LNCaP clone FGC (cell line): ENCODE data around the gene PAPPA.

Experiments used
- DNase-seq: peaks from one replicate; pipeline ENCODE4 v3.0.0-alpha.2; 2011; ENCODE audit warnings: low read depth
- H3K4me3 ChIP-seq: 2 replicates; pipeline ENCODE4 v1.5.1; 2011; ENCODE audit warnings: mild to moderate bottlenecking, low read depth, low read length, control low read depth
- TF ChIP-seq, protein P1 (sequence below): IDR thresholded peaks from 2 replicates; pipeline ENCODE4 v1.5.1; 2012; ENCODE audit warnings: mild to moderate bottlenecking; ENCODE audit not compliant: control insufficient read depth, insufficient read depth; ENCODE audit errors: extremely low read depth

Gene PAPPA

DNA sequence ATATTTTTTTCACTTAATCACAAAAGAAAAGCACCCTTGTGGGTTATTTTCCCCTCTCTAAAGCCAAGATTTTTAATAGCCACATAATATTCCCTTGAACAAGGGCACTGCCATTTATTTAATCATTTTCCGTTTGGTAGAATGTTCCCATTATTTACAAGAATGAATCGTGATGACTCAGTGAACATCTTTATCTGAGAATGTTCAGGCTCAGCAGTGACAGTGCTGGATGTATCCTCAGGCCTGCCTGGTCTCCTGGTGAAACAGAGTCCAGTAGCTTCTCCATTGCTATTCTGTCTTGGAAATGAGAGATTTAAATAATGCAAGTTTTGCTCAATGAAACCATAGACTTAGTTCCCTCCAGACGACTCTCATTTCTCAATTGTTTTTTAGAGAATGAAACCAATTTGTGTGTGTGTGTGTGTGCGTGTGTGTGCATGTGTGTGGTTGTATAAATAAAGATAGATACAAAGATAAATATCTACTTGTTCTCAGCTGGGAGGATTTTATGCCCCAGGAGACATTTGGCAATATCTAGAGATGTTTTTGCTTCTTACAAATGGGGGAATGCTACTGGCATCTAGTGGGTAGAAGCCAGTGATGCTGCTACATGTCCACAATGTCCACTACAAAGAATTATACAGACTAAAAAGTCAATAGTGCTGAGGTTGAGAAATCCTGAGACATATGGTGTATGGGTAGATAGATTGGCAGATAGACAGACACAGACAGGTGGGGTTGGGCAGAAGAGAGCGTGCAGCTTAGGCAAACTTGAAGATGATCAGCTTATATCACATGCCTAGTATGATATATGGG is 55.0 kb downstream of the PAPPA start:
- TF ChIP-seq, protein P1, sequence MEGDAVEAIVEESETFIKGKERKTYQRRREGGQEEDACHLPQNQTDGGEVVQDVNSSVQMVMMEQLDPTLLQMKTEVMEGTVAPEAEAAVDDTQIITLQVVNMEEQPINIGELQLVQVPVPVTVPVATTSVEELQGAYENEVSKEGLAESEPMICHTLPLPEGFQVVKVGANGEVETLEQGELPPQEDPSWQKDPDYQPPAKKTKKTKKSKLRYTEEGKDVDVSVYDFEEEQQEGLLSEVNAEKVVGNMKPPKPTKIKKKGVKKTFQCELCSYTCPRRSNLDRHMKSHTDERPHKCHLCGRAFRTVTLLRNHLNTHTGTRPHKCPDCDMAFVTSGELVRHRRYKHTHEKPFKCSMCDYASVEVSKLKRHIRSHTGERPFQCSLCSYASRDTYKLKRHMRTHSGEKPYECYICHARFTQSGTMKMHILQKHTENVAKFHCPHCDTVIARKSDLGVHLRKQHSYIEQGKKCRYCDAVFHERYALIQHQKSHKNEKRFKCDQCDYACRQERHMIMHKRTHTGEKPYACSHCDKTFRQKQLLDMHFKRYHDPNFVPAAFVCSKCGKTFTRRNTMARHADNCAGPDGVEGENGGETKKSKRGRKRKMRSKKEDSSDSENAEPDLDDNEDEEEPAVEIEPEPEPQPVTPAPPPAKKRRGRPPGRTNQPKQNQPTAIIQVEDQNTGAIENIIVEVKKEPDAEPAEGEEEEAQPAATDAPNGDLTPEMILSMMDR: no peak
- H3K4me3 ChIP-seq: no peak overlapping the region
- no peak for DNase-seq

DNA sequence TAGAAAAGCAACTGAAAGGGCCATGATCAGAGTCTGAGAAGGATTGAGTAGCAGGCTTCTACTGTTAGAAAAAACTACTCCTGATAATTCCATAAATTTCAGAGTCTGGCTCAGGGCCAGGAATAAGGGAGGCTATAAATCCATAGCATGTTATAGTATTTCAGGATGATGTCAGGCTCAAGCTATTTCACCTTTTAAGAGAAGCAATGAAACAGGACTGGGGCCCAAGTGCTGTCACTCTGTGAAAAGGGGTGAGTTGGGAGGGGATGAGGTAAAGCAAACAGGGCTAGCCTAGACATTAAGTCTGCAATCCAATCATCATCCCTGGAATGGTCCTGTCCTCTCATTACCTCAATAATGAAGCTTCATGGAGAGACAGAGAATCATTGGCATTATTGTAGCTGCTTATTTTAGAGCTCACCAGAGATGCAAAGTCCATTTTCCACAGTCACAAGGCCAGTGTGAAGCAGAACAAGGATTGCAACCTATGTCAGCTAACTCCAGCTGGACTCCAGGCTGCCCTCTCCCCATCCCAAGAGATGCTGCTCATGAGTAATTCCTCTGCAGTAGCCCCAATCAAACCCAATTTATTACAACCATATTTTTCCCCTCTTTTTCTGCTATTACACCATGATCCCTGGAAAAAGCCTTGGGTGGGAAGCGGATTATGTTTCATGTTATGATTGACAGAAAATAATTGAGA is 56.0 kb downstream of the PAPPA start:
- no peak overlapping the region for H3K4me3 ChIP-seq
- TF ChIP-seq, protein P1: no peak
- no peak for DNase-seq

GRCh38 chr9:116212986-116213692 is 59.5 kb downstream of the PAPPA start:
- TF ChIP-seq, protein P1: no peak
- DNase-seq: no peak
- no peak overlapping the region for H3K4me3 ChIP-seq

DNA sequence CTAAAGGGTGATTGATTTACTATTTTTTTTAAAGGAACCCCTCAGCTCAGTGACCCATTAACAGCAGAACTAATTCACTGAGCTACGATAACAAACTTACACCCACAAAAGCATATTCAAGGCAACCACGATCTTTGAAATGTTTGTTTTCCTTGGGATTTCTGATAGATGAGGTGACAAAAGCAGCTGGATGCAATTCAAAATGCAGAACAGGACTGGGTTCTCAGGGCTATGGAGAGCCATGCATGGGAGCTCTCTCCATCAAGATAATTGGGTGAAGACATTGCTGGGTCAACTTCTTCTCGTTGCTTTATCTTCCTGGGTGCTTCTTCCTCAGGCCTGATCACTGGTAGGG is 60.1 kb downstream of the PAPPA start:
- DNase-seq: no peak
- H3K4me3 ChIP-seq: no peak overlapping the region
- TF ChIP-seq, protein P1: no peak

- no peak overlapping the region for H3K4me3 ChIP-seq
- TF ChIP-seq, protein P1: no peak
- DNase-seq: no peak
Measured at GRCh38 chr9:116218399-116218798, 64.8 kb downstream of the PAPPA start.

- H3K4me3 ChIP-seq: no peak overlapping the region
- TF ChIP-seq, protein P1: no peak
- no peak for DNase-seq
Measured at GRCh38 chr9:116219686-116220085, 66.1 kb downstream of the PAPPA start.
